ENCODE results near the gene TCF19. TPM values are rescaled to one million over a fixed set of nuclear protein-coding genes. Genes with fewer than 3 reads are reported as not detected.

The TCF19 gene
- polyA plus RNA-seq, 1 donor from 2014 or later, result 3.6 TPM

DNA sequence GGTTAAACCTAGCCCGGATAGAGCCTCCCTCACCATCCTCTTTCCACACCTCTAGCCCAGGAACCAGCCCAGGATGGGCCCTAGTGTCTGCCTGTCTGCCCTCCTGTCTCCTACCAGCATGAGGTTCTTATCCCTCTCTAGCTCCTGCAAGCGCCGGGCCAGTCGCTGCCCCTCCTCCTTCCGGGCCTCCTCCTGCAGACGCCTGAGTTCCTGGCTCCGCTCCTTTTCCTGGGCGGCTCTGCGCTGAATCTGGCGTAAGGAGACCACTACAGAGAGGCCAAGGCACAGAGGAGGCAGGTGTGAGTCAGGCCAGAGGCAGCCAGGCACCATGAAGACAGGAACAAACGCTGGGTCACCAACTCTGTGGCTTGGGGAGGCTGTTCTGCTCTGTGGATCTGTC, 15.2 kb upstream of the TCF19 start:
- H3K9me2 ChIP-seq (ENCODE audit: insufficient read depth, low read length), result no peaks in the 10 kb centered on the region
- no peak overlapping the region for H3K27ac ChIP-seq (ENCODE audit: low read length)
- H3K4me3 ChIP-seq (ENCODE audit: low read length), result no peak overlapping the region
- H3K36me3 ChIP-seq (ENCODE audit: insufficient read depth, low read length), result no peaks in the 10 kb centered on the region
- H3K9me3 ChIP-seq (ENCODE audit: low read length), result no peaks in the 10 kb centered on the region
- TF ChIP-seq, protein P1, sequence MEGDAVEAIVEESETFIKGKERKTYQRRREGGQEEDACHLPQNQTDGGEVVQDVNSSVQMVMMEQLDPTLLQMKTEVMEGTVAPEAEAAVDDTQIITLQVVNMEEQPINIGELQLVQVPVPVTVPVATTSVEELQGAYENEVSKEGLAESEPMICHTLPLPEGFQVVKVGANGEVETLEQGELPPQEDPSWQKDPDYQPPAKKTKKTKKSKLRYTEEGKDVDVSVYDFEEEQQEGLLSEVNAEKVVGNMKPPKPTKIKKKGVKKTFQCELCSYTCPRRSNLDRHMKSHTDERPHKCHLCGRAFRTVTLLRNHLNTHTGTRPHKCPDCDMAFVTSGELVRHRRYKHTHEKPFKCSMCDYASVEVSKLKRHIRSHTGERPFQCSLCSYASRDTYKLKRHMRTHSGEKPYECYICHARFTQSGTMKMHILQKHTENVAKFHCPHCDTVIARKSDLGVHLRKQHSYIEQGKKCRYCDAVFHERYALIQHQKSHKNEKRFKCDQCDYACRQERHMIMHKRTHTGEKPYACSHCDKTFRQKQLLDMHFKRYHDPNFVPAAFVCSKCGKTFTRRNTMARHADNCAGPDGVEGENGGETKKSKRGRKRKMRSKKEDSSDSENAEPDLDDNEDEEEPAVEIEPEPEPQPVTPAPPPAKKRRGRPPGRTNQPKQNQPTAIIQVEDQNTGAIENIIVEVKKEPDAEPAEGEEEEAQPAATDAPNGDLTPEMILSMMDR (IDR thresholded peaks at IDR 0.05; ENCODE audit: poor library complexity, severe bottlenecking), result no peak
- TF ChIP-seq EP300 (conservative IDR thresholded peaks at IDR 0.05; ENCODE audit: poor library complexity, severe bottlenecking) (no peak), RAD21 (conservative IDR thresholded peaks at IDR 0.05) (no peak), SMC3 (conservative IDR thresholded peaks at IDR 0.05; ENCODE audit: poor library complexity) (no peak), POLR2AphosphoS5 (IDR thresholded peaks at IDR 0.05) (no peak), EZH2 (IDR thresholded peaks at IDR 0.05; ENCODE audit: borderline replicate concordance, insufficient read depth, low read length, poor library complexity, severe bottlenecking) (no peak), MXI1 (conservative IDR thresholded peaks at IDR 0.05; ENCODE audit: poor library complexity, severe bottlenecking) (no peak)
- TF ChIP-seq, protein P2, sequence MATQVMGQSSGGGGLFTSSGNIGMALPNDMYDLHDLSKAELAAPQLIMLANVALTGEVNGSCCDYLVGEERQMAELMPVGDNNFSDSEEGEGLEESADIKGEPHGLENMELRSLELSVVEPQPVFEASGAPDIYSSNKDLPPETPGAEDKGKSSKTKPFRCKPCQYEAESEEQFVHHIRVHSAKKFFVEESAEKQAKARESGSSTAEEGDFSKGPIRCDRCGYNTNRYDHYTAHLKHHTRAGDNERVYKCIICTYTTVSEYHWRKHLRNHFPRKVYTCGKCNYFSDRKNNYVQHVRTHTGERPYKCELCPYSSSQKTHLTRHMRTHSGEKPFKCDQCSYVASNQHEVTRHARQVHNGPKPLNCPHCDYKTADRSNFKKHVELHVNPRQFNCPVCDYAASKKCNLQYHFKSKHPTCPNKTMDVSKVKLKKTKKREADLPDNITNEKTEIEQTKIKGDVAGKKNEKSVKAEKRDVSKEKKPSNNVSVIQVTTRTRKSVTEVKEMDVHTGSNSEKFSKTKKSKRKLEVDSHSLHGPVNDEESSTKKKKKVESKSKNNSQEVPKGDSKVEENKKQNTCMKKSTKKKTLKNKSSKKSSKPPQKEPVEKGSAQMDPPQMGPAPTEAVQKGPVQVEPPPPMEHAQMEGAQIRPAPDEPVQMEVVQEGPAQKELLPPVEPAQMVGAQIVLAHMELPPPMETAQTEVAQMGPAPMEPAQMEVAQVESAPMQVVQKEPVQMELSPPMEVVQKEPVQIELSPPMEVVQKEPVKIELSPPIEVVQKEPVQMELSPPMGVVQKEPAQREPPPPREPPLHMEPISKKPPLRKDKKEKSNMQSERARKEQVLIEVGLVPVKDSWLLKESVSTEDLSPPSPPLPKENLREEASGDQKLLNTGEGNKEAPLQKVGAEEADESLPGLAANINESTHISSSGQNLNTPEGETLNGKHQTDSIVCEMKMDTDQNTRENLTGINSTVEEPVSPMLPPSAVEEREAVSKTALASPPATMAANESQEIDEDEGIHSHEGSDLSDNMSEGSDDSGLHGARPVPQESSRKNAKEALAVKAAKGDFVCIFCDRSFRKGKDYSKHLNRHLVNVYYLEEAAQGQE (IDR thresholded peaks at IDR 0.05; ENCODE audit: borderline replicate concordance), result no peak
- no peak overlapping the region for H2AFZ ChIP-seq (ENCODE audit: low read depth, low read length)
- no peak overlapping the region for H3K4me2 ChIP-seq (ENCODE audit: low read length)
- H3K9ac ChIP-seq (ENCODE audit: low read length), result no peak overlapping the region
- no peaks in the 10 kb centered on the region for H3F3A ChIP-seq (ENCODE audit: insufficient read depth, low read length, poor library complexity, severe bottlenecking)
- H3K27me3 ChIP-seq (ENCODE audit: insufficient read depth, low read depth, low read length), result no peaks in the 10 kb centered on the region
- H3K79me2 ChIP-seq (replicated peaks; ENCODE audit: insufficient read depth, low read length), result no peaks in the 10 kb centered on the region
- H4K20me1 ChIP-seq (ENCODE audit: insufficient read depth), result no peaks in the 10 kb centered on the region

DNA sequence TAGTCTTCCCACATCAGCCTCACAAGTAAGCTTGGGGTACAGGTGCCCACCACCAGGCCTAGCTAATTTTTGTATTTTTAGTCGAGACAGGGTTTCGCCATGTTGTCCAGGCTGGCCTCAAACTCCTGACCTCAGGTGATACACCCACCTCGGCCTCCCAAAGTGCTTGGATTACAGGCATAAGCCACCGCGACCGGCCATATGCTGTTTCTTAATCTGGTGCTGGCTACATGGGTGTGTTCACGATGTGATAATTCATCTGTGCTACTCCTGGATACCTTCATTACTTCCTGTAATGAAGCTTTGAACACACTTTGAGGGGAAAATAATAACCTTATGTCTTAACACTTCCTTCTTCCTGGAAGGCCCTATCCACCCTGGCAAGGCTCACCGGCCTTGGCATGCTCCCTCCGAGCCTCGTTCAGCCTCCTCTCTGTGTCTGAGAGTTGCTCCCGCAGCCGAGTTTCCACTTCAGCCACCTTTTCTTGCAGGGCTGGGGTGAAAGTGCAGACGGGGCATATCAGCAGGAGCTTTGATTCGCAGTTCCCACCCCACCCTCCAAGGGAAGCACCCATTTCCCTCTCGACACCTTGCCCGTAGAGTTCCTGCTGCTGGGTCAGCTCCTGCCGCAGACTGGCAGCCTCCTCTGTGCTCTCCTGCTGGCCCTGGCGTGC, 14.0 kb upstream of the TCF19 start:
- no peaks in the 10 kb centered on the region for H3K79me2 ChIP-seq (replicated peaks; ENCODE audit: insufficient read depth, low read length)
- H3F3A ChIP-seq (ENCODE audit: insufficient read depth, low read length, poor library complexity, severe bottlenecking), result no peaks in the 10 kb centered on the region
- TF ChIP-seq, protein P2 (IDR thresholded peaks at IDR 0.05; ENCODE audit: borderline replicate concordance), result no peak
- TF ChIP-seq RAD21 (conservative IDR thresholded peaks at IDR 0.05) (no peak), MXI1 (conservative IDR thresholded peaks at IDR 0.05; ENCODE audit: poor library complexity, severe bottlenecking) (no peak), EP300 (conservative IDR thresholded peaks at IDR 0.05; ENCODE audit: poor library complexity, severe bottlenecking) (no peak), EZH2 (IDR thresholded peaks at IDR 0.05; ENCODE audit: borderline replicate concordance, insufficient read depth, low read length, poor library complexity, severe bottlenecking) (no peak), SMC3 (conservative IDR thresholded peaks at IDR 0.05; ENCODE audit: poor library complexity) (no peak), TAF1 (IDR thresholded peaks at IDR 0.05; ENCODE audit: low read depth) (no peak), POLR2AphosphoS5 (IDR thresholded peaks at IDR 0.05) (no peak)
- TF ChIP-seq, protein P1 (IDR thresholded peaks at IDR 0.05; ENCODE audit: poor library complexity, severe bottlenecking), result no peak
- H3K9me2 ChIP-seq (ENCODE audit: insufficient read depth, low read length), result no peaks in the 10 kb centered on the region
- H3K4me2 ChIP-seq (ENCODE audit: low read length), result no peak overlapping the region
- H3K36me3 ChIP-seq (ENCODE audit: insufficient read depth, low read length), result no peaks in the 10 kb centered on the region
- no peak overlapping the region for H3K9ac ChIP-seq (ENCODE audit: low read length)
- no peaks in the 10 kb centered on the region for H3K9me3 ChIP-seq (ENCODE audit: low read length)
- H3K4me3 ChIP-seq (ENCODE audit: low read length), result no peak overlapping the region
- no peaks in the 10 kb centered on the region for H4K20me1 ChIP-seq (ENCODE audit: insufficient read depth)
- no peaks in the 10 kb centered on the region for H3K27me3 ChIP-seq (ENCODE audit: insufficient read depth, low read depth, low read length)
- H3K27ac ChIP-seq (ENCODE audit: low read length), result no peak overlapping the region
- no peak overlapping the region for H2AFZ ChIP-seq (ENCODE audit: low read depth, low read length)
